SK-N-SH treated with all-trans-retinoic acid at 6 μM for 48 hours (cell line): ENCODE results near the gene NOTUM.

Source experiments
- ATAC-seq: fragments of 200-7000 bp; cut with Tn5 transposase; 3 replicates; pipeline ENCODE4 v1.9.1; 2020; ENCODE audit warnings: mild to moderate bottlenecking, moderate library complexity
- ARNTL ChIP-seq: fragments of 450-650 bp; formaldehyde crosslinking; IDR thresholded peaks from 2 replicates; pipeline ENCODE4 v1.5.0; 2020; ENCODE audit warnings: low read depth, mild to moderate bottlenecking, moderate library complexity, borderline replicate concordance
- BACH2 ChIP-seq: fragments of 250-450 bp; sonication (Bioruptor Pico); IDR thresholded peaks from 2 replicates; pipeline ENCODE4 v1.9.0; 2021; ENCODE audit warnings: mild to moderate bottlenecking, borderline replicate concordance
- CSDC2 ChIP-seq: fragments of 250-450 bp; sonication (Bioruptor Pico); IDR thresholded peaks from 2 replicates; pipeline ENCODE4 v1.5.0; 2020; ENCODE audit warnings: mild to moderate bottlenecking, moderate library complexity
- ESRRG ChIP-seq: fragments of 250-450 bp; sonication (Bioruptor Pico); IDR thresholded peaks from 2 replicates; pipeline ENCODE4 v1.6.1; 2021; ENCODE audit warnings: mild to moderate bottlenecking
- PPARA ChIP-seq: fragments of 250-450 bp; sonication (Bioruptor Pico); IDR thresholded peaks from 2 replicates; pipeline ENCODE4 v1.5.0; 2020; ENCODE audit warnings: mild to moderate bottlenecking, borderline replicate concordance
- RARB ChIP-seq: fragments of 250-450 bp; sonication (Bioruptor Pico); IDR thresholded peaks from 2 replicates; pipeline ENCODE4 v1.8.0; 2021; ENCODE audit warnings: mild to moderate bottlenecking, moderate library complexity
- SNAI2 ChIP-seq: fragments of 250-450 bp; sonication (Bioruptor Pico); IDR thresholded peaks from 2 replicates; pipeline ENCODE4 v1.5.0; 2020; ENCODE audit warnings: mild to moderate bottlenecking, moderate library complexity
- TCF4 ChIP-seq: fragments of 250-450 bp; sonication (Bioruptor Pico); IDR thresholded peaks from 2 replicates; pipeline ENCODE4 v1.8.0; 2021; ENCODE audit warnings: mild to moderate bottlenecking, moderate library complexity, borderline replicate concordance
- TOX ChIP-seq: fragments of 250-450 bp; sonication (Bioruptor Pico); IDR thresholded peaks from 2 replicates; pipeline ENCODE4 v1.8.0; 2021; ENCODE audit warnings: mild to moderate bottlenecking, moderate library complexity, borderline replicate concordance
- TSHZ2 ChIP-seq: fragments of 250-450 bp; sonication (Bioruptor Pico); IDR thresholded peaks from 2 replicates; pipeline ENCODE4 v1.5.0; 2020; ENCODE audit warnings: mild to moderate bottlenecking, moderate library complexity
- ZC3H10 ChIP-seq: fragments of 250-450 bp; sonication (Bioruptor Pico); IDR thresholded peaks from 2 replicates; pipeline ENCODE4 v1.5.1; 2021; ENCODE audit warnings: mild to moderate bottlenecking, moderate library complexity
- ZFP3 ChIP-seq: fragments of 250-450 bp; sonication (Bioruptor Pico); IDR thresholded peaks from 2 replicates; pipeline ENCODE4 v1.5.0; 2020; ENCODE audit warnings: mild to moderate bottlenecking, moderate library complexity
- ZFP30 ChIP-seq: fragments of 450-650 bp; formaldehyde crosslinking; IDR thresholded peaks from 2 replicates; pipeline ENCODE4 v1.5.0; 2022; ENCODE audit warnings: mild to moderate bottlenecking, moderate library complexity
- ZNF70 ChIP-seq: fragments of 450-650 bp; formaldehyde crosslinking; IDR thresholded peaks from 2 replicates; pipeline ENCODE4 v1.5.0; 2020; ENCODE audit warnings: mild to moderate bottlenecking, moderate library complexity
- TF ChIP-seq, protein P1 (sequence below): fragments of 250-450 bp; sonication (Bioruptor Pico); IDR thresholded peaks from 2 replicates; pipeline ENCODE4 v1.5.1; 2020; ENCODE audit warnings: low read depth, mild to moderate bottlenecking, moderate library complexity
- TF ChIP-seq, protein P2 (sequence below): fragments of 250-450 bp; sonication (Bioruptor Pico); IDR thresholded peaks from 2 replicates; pipeline ENCODE4 v1.5.1; 2021; ENCODE audit warnings: mild to moderate bottlenecking, moderate library complexity
- TF ChIP-seq, protein P3 (sequence below): fragments of 250-450 bp; sonication (Bioruptor Pico); IDR thresholded peaks from 2 replicates; pipeline ENCODE4 v1.8.0; 2020; ENCODE audit warnings: mild to moderate bottlenecking, moderate library complexity, borderline replicate concordance
- TF ChIP-seq, protein P4 (sequence below): fragments of 250-450 bp; sonication (Bioruptor Pico); IDR thresholded peaks from 2 replicates; pipeline ENCODE4 v1.8.0; 2021; ENCODE audit warnings: low read depth, mild to moderate bottlenecking, moderate library complexity, borderline replicate concordance

The NOTUM gene

DNA sequence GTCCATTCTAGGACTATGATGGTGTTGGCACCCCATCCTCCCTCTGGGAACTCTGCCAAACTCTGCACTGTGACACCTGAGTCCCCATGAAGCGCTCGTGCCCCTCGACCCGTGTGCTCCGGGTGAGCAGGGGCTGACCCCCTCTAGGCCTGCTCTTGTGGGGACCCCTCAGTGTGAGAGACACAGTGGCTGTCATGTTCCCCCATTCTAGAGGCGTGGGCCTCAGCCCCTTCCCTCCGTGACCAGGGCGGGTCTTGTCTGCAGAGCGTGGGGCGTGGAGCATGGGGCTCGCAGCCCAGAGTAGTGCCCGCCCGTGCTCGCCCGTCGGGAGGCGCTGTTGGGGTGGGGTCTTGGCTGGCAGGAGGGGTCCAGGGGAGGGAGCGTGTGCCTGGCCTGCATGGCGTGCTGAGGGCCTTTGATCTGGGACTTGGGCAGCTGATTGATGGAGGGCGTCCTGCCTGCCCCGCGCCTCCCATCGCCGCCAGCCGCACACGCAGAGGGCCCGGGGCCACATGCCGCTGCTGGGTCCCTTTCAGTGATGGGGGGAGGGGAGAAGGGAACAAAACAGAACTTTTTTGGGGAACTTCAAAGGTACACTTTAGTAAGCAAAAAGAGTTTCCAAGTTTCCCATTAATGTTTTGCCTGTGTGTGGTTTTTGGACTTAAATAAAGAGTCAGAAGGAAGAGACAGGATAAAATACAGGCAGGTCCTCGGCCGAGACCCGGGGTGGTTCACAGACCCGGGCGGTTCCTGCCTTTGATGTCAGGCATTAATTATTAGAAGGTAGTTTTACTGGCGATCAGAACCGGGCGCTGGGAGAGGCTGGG lies 39.2 kb upstream of the NOTUM start:
- ATAC-seq, result no peak
- TF ChIP-seq, protein P1, sequence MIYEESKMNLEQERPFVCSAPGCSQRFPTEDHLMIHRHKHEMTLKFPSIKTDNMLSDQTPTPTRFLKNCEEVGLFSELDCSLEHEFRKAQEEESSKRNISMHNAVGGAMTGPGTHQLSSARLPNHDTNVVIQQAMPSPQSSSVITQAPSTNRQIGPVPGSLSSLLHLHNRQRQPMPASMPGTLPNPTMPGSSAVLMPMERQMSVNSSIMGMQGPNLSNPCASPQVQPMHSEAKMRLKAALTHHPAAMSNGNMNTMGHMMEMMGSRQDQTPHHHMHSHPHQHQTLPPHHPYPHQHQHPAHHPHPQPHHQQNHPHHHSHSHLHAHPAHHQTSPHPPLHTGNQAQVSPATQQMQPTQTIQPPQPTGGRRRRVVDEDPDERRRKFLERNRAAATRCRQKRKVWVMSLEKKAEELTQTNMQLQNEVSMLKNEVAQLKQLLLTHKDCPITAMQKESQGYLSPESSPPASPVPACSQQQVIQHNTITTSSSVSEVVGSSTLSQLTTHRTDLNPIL (CRISPR knock-in tag), result no peak
- TF ChIP-seq ZFP3, result no peak
- TF ChIP-seq, protein P2, sequence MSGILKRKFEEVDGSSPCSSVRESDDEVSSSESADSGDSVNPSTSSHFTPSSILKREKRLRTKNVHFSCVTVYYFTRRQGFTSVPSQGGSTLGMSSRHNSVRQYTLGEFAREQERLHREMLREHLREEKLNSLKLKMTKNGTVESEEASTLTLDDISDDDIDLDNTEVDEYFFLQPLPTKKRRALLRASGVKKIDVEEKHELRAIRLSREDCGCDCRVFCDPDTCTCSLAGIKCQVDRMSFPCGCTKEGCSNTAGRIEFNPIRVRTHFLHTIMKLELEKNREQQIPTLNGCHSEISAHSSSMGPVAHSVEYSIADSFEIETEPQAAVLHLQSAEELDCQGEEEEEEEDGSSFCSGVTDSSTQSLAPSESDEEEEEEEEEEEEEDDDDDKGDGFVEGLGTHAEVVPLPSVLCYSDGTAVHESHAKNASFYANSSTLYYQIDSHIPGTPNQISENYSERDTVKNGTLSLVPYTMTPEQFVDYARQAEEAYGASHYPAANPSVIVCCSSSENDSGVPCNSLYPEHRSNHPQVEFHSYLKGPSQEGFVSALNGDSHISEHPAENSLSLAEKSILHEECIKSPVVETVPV (CRISPR knock-in tag), result no peak
- TF ChIP-seq, protein P3, sequence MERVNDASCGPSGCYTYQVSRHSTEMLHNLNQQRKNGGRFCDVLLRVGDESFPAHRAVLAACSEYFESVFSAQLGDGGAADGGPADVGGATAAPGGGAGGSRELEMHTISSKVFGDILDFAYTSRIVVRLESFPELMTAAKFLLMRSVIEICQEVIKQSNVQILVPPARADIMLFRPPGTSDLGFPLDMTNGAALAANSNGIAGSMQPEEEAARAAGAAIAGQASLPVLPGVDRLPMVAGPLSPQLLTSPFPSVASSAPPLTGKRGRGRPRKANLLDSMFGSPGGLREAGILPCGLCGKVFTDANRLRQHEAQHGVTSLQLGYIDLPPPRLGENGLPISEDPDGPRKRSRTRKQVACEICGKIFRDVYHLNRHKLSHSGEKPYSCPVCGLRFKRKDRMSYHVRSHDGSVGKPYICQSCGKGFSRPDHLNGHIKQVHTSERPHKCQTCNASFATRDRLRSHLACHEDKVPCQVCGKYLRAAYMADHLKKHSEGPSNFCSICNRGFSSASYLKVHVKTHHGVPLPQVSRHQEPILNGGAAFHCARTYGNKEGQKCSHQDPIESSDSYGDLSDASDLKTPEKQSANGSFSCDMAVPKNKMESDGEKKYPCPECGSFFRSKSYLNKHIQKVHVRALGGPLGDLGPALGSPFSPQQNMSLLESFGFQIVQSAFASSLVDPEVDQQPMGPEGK, result no peak
- TF ChIP-seq, protein P4, sequence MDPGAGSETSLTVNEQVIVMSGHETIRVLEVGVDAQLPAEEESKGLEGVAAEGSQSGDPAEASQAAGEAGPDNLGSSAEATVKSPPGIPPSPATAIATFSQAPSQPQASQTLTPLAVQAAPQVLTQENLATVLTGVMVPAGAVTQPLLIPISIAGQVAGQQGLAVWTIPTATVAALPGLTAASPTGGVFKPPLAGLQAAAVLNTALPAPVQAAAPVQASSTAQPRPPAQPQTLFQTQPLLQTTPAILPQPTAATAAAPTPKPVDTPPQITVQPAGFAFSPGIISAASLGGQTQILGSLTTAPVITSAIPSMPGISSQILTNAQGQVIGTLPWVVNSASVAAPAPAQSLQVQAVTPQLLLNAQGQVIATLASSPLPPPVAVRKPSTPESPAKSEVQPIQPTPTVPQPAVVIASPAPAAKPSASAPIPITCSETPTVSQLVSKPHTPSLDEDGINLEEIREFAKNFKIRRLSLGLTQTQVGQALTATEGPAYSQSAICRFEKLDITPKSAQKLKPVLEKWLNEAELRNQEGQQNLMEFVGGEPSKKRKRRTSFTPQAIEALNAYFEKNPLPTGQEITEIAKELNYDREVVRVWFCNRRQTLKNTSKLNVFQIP (CRISPR knock-in tag), result no peak
- no peak for TF ChIP-seq ZC3H10 (CRISPR knock-in tag)
- no peak for TF ChIP-seq PPARA (CRISPR knock-in tag)
- TF ChIP-seq RARB (CRISPR knock-in tag), result no peak
- no peak for TF ChIP-seq TSHZ2 (CRISPR knock-in tag)
- TF ChIP-seq ARNTL (CRISPR knock-in tag), result no peak
- TF ChIP-seq CSDC2 (CRISPR knock-in tag), result no peak
- TF ChIP-seq ZNF70 (CRISPR knock-in tag), result no peak
- TF ChIP-seq, all 23 proteins: peak for 0

DNA sequence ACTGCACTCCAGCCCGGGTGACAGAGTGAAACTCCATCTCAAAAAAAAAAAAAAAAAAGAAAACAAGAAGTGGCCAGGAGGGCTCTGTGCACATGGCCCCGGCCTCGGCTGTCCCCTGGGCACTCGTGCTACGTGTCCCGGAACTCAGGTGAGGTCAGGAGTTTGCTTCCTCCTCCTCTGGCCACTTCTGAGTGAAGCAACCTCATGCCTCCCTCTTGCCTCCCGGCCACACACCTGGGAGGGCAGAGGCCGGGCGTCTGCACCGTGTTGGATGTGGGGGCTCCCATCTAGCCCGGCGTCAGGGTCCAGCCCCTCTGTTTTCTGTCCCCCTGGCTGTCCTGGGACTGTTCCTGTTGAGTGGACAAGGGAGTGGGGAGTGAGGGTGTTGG lies 38.6 kb upstream of the NOTUM start:
- TF ChIP-seq ZFP3, result no peak
- no peak for TF ChIP-seq TCF4 (CRISPR knock-in tag)
- no peak for TF ChIP-seq ESRRG (CRISPR knock-in tag)
- TF ChIP-seq, protein P2 (CRISPR knock-in tag), result no peak
- TF ChIP-seq ZFP30, result no peak
- ATAC-seq, result no peak

GRCh38 chr17:81998691-81999438 lies 37.9 kb upstream of the NOTUM start:
- no peak for ATAC-seq
- TF ChIP-seq BACH2 (CRISPR knock-in tag) (no peak), ARNTL (CRISPR knock-in tag) (no peak), ZFP30 (no peak), TOX (CRISPR knock-in tag) (no peak), SNAI2 (CRISPR knock-in tag) (no peak)
- TF ChIP-seq, protein P1 (CRISPR knock-in tag), result no peak
- TF ChIP-seq, protein P4 (CRISPR knock-in tag), result no peak
